GM12878 (cell line): ENCODE measurements around the gene POMT1. TPM values are rescaled to one million over a fixed set of nuclear protein-coding genes. Genes with fewer than 3 reads are reported as not detected.

Experiments used
- ATAC-seq: fragments of 200-7000 bp; cut with Tn5 transposase; 3 replicates; pipeline ENCODE4 v1.9.1; 2020; ENCODE audit warnings: mild to moderate bottlenecking, moderate library complexity
- BruUV-seq: library from RNA; stranded (reverse); fragments of 400-500 nt; replicated peaks from 2 replicates; lab custom pipeline; 2021; lab: Mats Ljungman, UMichigan
- CTCF ChIA-PET: fragments of 300-600 bp; sonication (Branson Sonifier 250); formaldehyde crosslinking; extraction: SDS; loops from one replicate; lab custom pipeline; 2021; ENCODE audit warnings: inconsistent platforms; lab: Yijun Ruan, JAX
- POLR2A ChIA-PET: fragments of 350-600 bp; formaldehyde crosslinking; extraction: SDS; loops from one replicate; lab custom pipeline; 2021; ENCODE audit warnings: inconsistent platforms; lab: Charles Lee
- RAD21 ChIA-PET: fragments of 300-600 bp; sonication (Branson Sonifier 250); formaldehyde crosslinking; loops from one replicate; lab custom pipeline; 2023; ENCODE audit warnings: antibody characterized with exemption; ENCODE audit not compliant: unreplicated experiment; lab: Charles Lee
- SMC1A ChIA-PET: fragments of 300-600 bp; sonication (Branson Sonifier 250); formaldehyde crosslinking; loops from one replicate; lab custom pipeline; 2023; ENCODE audit not compliant: unreplicated experiment, uncharacterized antibody; lab: Charles Lee
- DNase-seq: peaks from one replicate; pipeline ENCODE4 v3.0.0-alpha.2; 2011; ENCODE audit warnings: low read depth, low spot score
- FAIRE-seq: peaks from 3 replicates; lab custom pipeline; 2011; peaks lifted over from hg19 to GRCh38; lab: Jason Lieb, UNC
- H2AFZ ChIP-seq: 2 replicates; pipeline ENCODE4 v1.6.0; 2011; ENCODE audit warnings: low read depth, low read length, control low read depth; ENCODE audit not compliant: control insufficient read depth
- H3K27ac ChIP-seq: 2 replicates; pipeline ENCODE4 v1.5.1; 2011; ENCODE audit warnings: control low read depth; ENCODE audit not compliant: control insufficient read depth, insufficient read depth
- H3K27me3 ChIP-seq, 2 experiments: replicated peaks in 1 of 2; 2 replicates each; pipeline versions ENCODE4 v1.6.0 to v1.6.1; 2011; ENCODE audit warnings: low read length in 1 of 2; ENCODE audit not compliant: control insufficient read depth in 2 of 2, insufficient read depth in 2 of 2
- H3K36me3 ChIP-seq, 2 experiments: 2 replicates each; pipeline ENCODE4 v1.5.1; 2011; ENCODE audit warnings: low read length in 1 of 2; ENCODE audit not compliant: control insufficient read depth in 2 of 2, insufficient read depth in 2 of 2
- H3K4me1 ChIP-seq: 2 replicates; pipeline ENCODE4 v1.6.1; 2011; ENCODE audit warnings: mild to moderate bottlenecking, low read length, moderate library complexity, mixed read lengths; ENCODE audit not compliant: control insufficient read depth, insufficient read depth
- H3K4me2 ChIP-seq: 2 replicates; pipeline ENCODE4 v1.6.0; 2011; ENCODE audit warnings: control low read depth; ENCODE audit not compliant: control insufficient read depth, insufficient read depth
- H3K4me3 ChIP-seq: fragments of 200-600 bp; sonication (generic); 2 replicates; pipeline ENCODE4 v1.5.1; 2016
- H3K79me2 ChIP-seq: 2 replicates; pipeline ENCODE4 v1.6.0; 2011; ENCODE audit warnings: low read length; ENCODE audit not compliant: control insufficient read depth, insufficient read depth
- H3K9ac ChIP-seq: 2 replicates; pipeline ENCODE4 v1.8.0; 2011; ENCODE audit warnings: low read length, control low read depth, mixed read lengths; ENCODE audit not compliant: control insufficient read depth, insufficient read depth
- H3K9me3 ChIP-seq: replicated peaks from 3 replicates; pipeline ENCODE4 v1.5.1; 2011; ENCODE audit warnings: mild to moderate bottlenecking, low read length; ENCODE audit not compliant: control insufficient read depth, insufficient read depth
- H4K20me1 ChIP-seq: 2 replicates; pipeline ENCODE4 v1.6.0; 2011; ENCODE audit not compliant: control insufficient read depth, insufficient read depth
- BHLHE40 ChIP-seq, 2 experiments: fragments of 450-650 bp in 1 of 2; IDR thresholded peaks; 2 replicates each; pipeline ENCODE4 v1.6.1; 2011 to 2017; ENCODE audit warnings: low read depth in 2 of 2, borderline replicate concordance in 1 of 2, improper control_type of control experiment in 1 of 2, low read length in 1 of 2, mild to moderate bottlenecking in 1 of 2
- BMI1 ChIP-seq: fragments of 450-650 bp; IDR thresholded peaks from 2 replicates; pipeline ENCODE4 v1.6.1; 2016; ENCODE audit warnings: mild to moderate bottlenecking, moderate library complexity, borderline replicate concordance
- CHD4 ChIP-seq: fragments of 200-600 bp; sonication (generic); IDR thresholded peaks from 2 replicates; pipeline ENCODE4 v1.6.1; 2016; ENCODE audit warnings: mild to moderate bottlenecking
- EZH2 ChIP-seq: IDR thresholded peaks from 2 replicates; pipeline ENCODE4 v1.6.1; 2012; ENCODE audit warnings: low read depth, mild to moderate bottlenecking, control low read depth, inconsistent platforms, low read length, borderline replicate concordance; ENCODE audit not compliant: control insufficient read depth
- FOXM1 ChIP-seq: IDR thresholded peaks from 2 replicates; pipeline ENCODE4 v1.6.1; 2012; ENCODE audit warnings: low read depth, mild to moderate bottlenecking, inconsistent platforms, low read length, moderate library complexity
- MYC ChIP-seq: IDR thresholded peaks from 2 replicates; pipeline ENCODE4 v1.6.1; 2011; ENCODE audit warnings: mild to moderate bottlenecking, low read length, moderate library complexity, inconsistent platforms; ENCODE audit not compliant: insufficient read depth, insufficient replicate concordance, insufficient read length, severe bottlenecking
- WGBS: methylation state at CpG from one replicate; pipeline ENCODE4 v1.1.6; 2016; ENCODE audit warnings: low lambda C conversion rate; ENCODE audit not compliant: insufficient replicate concordance, insufficient coverage; ENCODE audit errors: missing lambda C conversion rate; 5-methylcytosine and 5-hydroxymethylcytosine counted together
- in situ Hi-C: fragments of 300-500 bp; cut with MboI; formaldehyde crosslinking; loops from 9 replicates; pipeline ENCODE4 v1.14.3; 2018; ENCODE audit warnings: mixed read lengths
- intact Hi-C: fragments of 100-400 bp; cut with micrococcal nuclease; formaldehyde crosslinking; loops from one replicate; pipeline ENCODE4 v1.14.2; 2022; ENCODE audit not compliant: unreplicated experiment
- polyA plus RNA-seq, 11 experiments: library from polyadenylated mRNA; depleted of rRNA in 4 of 11; unstranded in 6 of 11; stranded (reverse) in 5 of 11; fragments of >200 nt; fragmentation: Nextera tagmentation in 4 of 11; fragmentation: Illumina TruSeq in 1 of 11; extraction: Ambion mirVana in 4 of 11; extraction: Trizol in 1 of 11; gene quantifications; 1 replicate in 1 of 11; 2 replicates in 10 of 11; pipeline versions ENCODE4 v1.2.1 to v1.2.3, GENCODE V29; 2011 to 2016; ENCODE audit warnings: inconsistent platforms in 2 of 11, missing spikeins in 2 of 11, low read depth in 1 of 11
- total RNA-seq, 4 experiments: library from RNA; depleted of rRNA in 3 of 4; stranded (reverse); fragments of >200 nt in 3 of 4; fragmentation: Illumina TruSeq in 1 of 4; extraction: Trizol in 1 of 4; gene quantifications; 2 replicates each; pipeline versions ENCODE4 v1.2.1 to v1.2.3, GENCODE V29; 2013 to 2021
- TF ChIP-seq, protein P1 (sequence below): IDR thresholded peaks from 2 replicates; pipeline ENCODE4 v1.6.1; 2012; ENCODE audit warnings: mild to moderate bottlenecking, low read depth, low read length
- TF ChIP-seq, protein P2 (sequence below): fragments of 450-650 bp; IDR thresholded peaks from 2 replicates; pipeline ENCODE4 v1.6.1; 2017; ENCODE audit warnings: mild to moderate bottlenecking, low read depth, inconsistent platforms; ENCODE audit not compliant: poor library complexity, severe bottlenecking

Gene POMT1
- total and polyA plus RNA-seq, 10 of the 15 experiments (the other 5 are each of a cell fraction or from before 2014, with no cell fraction given): 1.2 to 19.2 (median 12.6) TPM

DNA sequence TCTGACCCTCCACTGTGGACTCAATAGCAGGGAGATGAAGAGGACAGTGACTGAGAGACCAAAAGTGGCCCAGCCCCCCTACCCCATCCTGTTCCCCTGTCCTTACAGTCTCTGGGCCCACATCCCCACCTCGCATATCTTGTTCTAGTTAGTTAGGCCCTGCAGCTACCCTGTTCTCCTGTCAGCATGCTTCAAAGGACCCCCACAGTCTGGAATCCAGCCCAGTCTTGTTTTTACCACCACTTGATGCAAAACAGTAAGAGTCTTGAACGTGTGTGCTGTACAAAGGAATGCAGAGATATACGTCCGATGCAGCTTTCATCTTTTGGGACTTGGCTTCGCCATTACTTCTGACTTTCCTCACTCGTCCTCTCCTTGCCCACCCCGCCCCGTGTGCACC lies 12.2 kb upstream of the POMT1 start:
- Histone ChIP-seq H3K9me3 (no peaks in the 10 kb centered on the region), H4K20me1 (no peaks in the 10 kb centered on the region), H3K4me1 (no peaks in the 10 kb centered on the region), H3K36me3 (peaks cover 56 to 66% of the 10 kb centered on the region in 2 experiments), H3K27ac (no peak overlapping the region), H3K79me2 (no peaks in the 10 kb centered on the region), H3K27me3 (no peaks in the 10 kb centered on the region), H3K4me2 (no peak overlapping the region), H2AFZ (no peak overlapping the region), H3K9ac (no peak overlapping the region), H3K4me3 (no peak overlapping the region)
- intact Hi-C loops (no loop called here), in situ Hi-C loops (no loop called here)
- POLR2A ChIA-PET: no interaction called here
- RAD21 ChIA-PET: no interaction called here
- TF ChIP-seq MYC: no peak
- no peak for TF ChIP-seq BMI1
- TF ChIP-seq, protein P1, sequence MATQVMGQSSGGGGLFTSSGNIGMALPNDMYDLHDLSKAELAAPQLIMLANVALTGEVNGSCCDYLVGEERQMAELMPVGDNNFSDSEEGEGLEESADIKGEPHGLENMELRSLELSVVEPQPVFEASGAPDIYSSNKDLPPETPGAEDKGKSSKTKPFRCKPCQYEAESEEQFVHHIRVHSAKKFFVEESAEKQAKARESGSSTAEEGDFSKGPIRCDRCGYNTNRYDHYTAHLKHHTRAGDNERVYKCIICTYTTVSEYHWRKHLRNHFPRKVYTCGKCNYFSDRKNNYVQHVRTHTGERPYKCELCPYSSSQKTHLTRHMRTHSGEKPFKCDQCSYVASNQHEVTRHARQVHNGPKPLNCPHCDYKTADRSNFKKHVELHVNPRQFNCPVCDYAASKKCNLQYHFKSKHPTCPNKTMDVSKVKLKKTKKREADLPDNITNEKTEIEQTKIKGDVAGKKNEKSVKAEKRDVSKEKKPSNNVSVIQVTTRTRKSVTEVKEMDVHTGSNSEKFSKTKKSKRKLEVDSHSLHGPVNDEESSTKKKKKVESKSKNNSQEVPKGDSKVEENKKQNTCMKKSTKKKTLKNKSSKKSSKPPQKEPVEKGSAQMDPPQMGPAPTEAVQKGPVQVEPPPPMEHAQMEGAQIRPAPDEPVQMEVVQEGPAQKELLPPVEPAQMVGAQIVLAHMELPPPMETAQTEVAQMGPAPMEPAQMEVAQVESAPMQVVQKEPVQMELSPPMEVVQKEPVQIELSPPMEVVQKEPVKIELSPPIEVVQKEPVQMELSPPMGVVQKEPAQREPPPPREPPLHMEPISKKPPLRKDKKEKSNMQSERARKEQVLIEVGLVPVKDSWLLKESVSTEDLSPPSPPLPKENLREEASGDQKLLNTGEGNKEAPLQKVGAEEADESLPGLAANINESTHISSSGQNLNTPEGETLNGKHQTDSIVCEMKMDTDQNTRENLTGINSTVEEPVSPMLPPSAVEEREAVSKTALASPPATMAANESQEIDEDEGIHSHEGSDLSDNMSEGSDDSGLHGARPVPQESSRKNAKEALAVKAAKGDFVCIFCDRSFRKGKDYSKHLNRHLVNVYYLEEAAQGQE: no peak
- no peak for TF ChIP-seq CHD4
- no peak for TF ChIP-seq BHLHE40 (IDR thresholded peaks at IDR 0.05; ENCODE audit: borderline replicate concordance in 1 of 2, low read depth in 2 of 2, low read length in 1 of 2)
- TF ChIP-seq EZH2: no peak
- TF ChIP-seq, protein P2, sequence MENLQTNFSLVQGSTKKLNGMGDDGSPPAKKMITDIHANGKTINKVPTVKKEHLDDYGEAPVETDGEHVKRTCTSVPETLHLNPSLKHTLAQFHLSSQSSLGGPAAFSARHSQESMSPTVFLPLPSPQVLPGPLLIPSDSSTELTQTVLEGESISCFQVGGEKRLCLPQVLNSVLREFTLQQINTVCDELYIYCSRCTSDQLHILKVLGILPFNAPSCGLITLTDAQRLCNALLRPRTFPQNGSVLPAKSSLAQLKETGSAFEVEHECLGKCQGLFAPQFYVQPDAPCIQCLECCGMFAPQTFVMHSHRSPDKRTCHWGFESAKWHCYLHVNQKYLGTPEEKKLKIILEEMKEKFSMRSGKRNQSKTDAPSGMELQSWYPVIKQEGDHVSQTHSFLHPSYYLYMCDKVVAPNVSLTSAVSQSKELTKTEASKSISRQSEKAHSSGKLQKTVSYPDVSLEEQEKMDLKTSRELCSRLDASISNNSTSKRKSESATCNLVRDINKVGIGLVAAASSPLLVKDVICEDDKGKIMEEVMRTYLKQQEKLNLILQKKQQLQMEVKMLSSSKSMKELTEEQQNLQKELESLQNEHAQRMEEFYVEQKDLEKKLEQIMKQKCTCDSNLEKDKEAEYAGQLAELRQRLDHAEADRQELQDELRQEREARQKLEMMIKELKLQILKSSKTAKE: no peak
- no peak for TF ChIP-seq FOXM1
- CTCF ChIA-PET: no interaction called here
- ATAC-seq (no peak), FAIRE-seq (no peak), DNase-seq (no peak)
- SMC1A ChIA-PET: no interaction called here
- WGBS: 77% methylated on average over 8 of the region's 8 CpGs
- BruUV-seq: TSS peak; percentile 22
